ENCODE data around the gene SH3YL1. TPM values are rescaled to one million over a fixed set of nuclear protein-coding genes. Genes with fewer than 3 reads are reported as not detected.

The SH3YL1 gene
- polyA plus RNA-seq (ENCODE audit: insufficient read length in 3 of 3) = 100 to 1,000 TPM in 2 of 3 donors, 10 to 100 TPM in 1; 96.0 to 126 (median 123) TPM
- long read RNA-seq, donor 1, transcript SH3YL1-205 (9 exons, 1,695 nt) = major isoform, 11 of 23 reads
- long read RNA-seq, donor 1, partial matches to known transcripts = 0 of 23 reads
- long read RNA-seq, donor 1, other reads (novel, unspliced or antisense) = 0 of 23 reads
- long read RNA-seq, donor 2, transcript SH3YL1-201 (10 exons, 1,763 nt) = minor isoform, 6 of 270 reads
- long read RNA-seq, donor 2, transcript SH3YL1-205 (9 exons, 1,695 nt) = major isoform, 11 of 270 reads
- long read RNA-seq, donor 2, partial matches to known transcripts = 43 of 270 reads
- long read RNA-seq, donor 2, other reads (novel, unspliced or antisense) = 205 of 270 reads
- long read RNA-seq, donor 3, partial matches to known transcripts = 0 of 7 reads
- long read RNA-seq, donor 3, other reads (novel, unspliced or antisense) = 0 of 7 reads
- long read RNA-seq, donor 4, partial matches to known transcripts = 15 of 20 reads
- long read RNA-seq, donor 4, other reads (novel, unspliced or antisense) = 0 of 20 reads
- long read RNA-seq, donor 5, partial matches to known transcripts = 0 of 8 reads
- long read RNA-seq, donor 5, other reads (novel, unspliced or antisense) = 0 of 8 reads
- long read RNA-seq, donor 6, transcript SH3YL1-227 (1 exons, 502 nt) = major isoform, 7 of 214 reads
- long read RNA-seq, donor 6, partial matches to known transcripts = 84 of 214 reads
- long read RNA-seq, donor 6, other reads (novel, unspliced or antisense) = 115 of 214 reads
- long read RNA-seq, donor 7, partial matches to known transcripts = 38 of 217 reads
- long read RNA-seq, donor 7, other reads (novel, unspliced or antisense) = 175 of 217 reads
- long read RNA-seq, donor 8, partial matches to known transcripts = 0 of 3 reads
- long read RNA-seq, donor 8, other reads (novel, unspliced or antisense) = 0 of 3 reads
- long read RNA-seq, donor 9, partial matches to known transcripts = 230 of 329 reads
- long read RNA-seq, donor 9, other reads (novel, unspliced or antisense) = 88 of 329 reads
- long read RNA-seq, donor 10, transcript SH3YL1-227 (1 exons, 502 nt) = major isoform, 5 of 188 reads
- long read RNA-seq, donor 10, partial matches to known transcripts = 50 of 188 reads
- long read RNA-seq, donor 10, other reads (novel, unspliced or antisense) = 129 of 188 reads
- long read RNA-seq, donor 11, transcript SH3YL1-205 (9 exons, 1,695 nt) = major isoform, 5 of 156 reads
- long read RNA-seq, donor 11, partial matches to known transcripts = 44 of 156 reads
- long read RNA-seq, donor 11, other reads (novel, unspliced or antisense) = 100 of 156 reads
- long read RNA-seq, donor 12, transcript SH3YL1-227 (1 exons, 502 nt) = major isoform, 7 of 269 reads
- long read RNA-seq, donor 12, partial matches to known transcripts = 33 of 269 reads
- long read RNA-seq, donor 12, other reads (novel, unspliced or antisense) = 225 of 269 reads
- long read RNA-seq, donor 13, partial matches to known transcripts = 0 of 11 reads
- long read RNA-seq, donor 13, other reads (novel, unspliced or antisense) = 0 of 11 reads
- long read RNA-seq, donor 14 = 0 reads
- long read RNA-seq, donor 15, transcript SH3YL1-205 (9 exons, 1,695 nt) = minor isoform, 7 of 383 reads
- long read RNA-seq, donor 15, transcript SH3YL1-201 (10 exons, 1,763 nt) = major isoform, 8 of 383 reads
- long read RNA-seq, donor 15, partial matches to known transcripts = 233 of 383 reads
- long read RNA-seq, donor 15, other reads (novel, unspliced or antisense) = 131 of 383 reads
- long read RNA-seq, donor 16, partial matches to known transcripts = 35 of 244 reads
- long read RNA-seq, donor 16, other reads (novel, unspliced or antisense) = 196 of 244 reads

DNA sequence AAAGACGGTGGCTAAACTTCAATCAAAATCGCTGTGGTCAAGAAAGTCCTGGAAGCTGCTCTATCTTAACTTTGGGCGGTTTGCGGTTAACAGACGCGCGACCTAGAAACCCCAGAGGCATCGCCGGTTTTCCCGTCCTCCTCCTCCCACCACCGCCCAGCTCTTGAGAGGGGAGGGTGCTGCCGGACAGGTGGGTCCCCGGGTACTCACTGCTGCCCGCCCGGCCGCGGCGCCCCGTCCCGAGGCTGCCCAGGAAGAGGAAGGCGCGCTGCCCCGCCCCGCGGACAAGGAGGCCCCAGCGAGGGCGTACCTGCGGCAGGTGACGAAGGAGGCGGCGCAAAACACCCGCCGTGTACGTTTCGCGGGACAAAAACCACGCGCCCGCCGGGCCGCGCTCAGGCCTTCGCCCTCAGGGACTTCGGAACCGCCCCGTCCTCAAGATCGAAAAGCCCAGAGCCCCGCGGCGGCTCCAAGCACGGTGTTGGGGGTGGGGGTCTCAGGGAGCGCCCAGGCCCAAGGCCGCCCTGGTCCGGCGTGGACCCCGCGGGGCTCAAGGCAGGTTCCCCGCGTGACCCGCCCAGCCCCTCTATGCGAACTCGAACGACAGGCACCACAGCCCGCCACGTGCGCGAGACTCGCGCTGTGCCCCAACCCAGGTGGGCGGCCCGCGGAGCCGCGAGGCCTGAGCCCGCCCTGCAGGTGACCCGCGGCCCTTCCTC lies at the start of gene SH3YL1:
SH3YL1 (minus strand) TSS at position 259 of the 719 bp plus-strand sequence; CDS start at position 211, 48 bp downstream.
- DNase-seq = no peak

DNA sequence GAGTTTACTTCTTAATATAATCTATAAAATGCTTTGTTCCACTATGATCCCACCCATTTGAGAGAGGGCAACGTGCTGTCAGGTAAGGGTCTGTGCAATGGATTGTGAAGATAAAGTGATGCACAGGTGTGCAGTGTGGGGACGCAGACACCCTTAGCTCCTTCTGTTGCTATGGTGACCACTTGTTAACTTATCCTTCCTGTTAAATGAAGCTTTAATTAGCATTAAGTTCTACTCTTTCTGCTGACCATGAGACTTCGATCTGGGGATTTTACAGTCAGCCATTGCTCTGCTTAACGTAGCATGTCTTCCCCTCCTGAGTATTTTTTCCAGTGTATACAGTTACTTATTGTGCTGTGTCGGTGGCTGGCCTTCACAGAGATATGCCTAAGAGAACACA lies 47.2 kb upstream of the SH3YL1 start:
- DNase-seq = no peak

- no peak for DNase-seq
Measured at GRCh38 chr2:309954-310510, 46.2 kb upstream of the SH3YL1 start.

GRCh38 chr2:309148-309953 lies 45.5 kb upstream of the SH3YL1 start:
- DNase-seq = no peak

DNA sequence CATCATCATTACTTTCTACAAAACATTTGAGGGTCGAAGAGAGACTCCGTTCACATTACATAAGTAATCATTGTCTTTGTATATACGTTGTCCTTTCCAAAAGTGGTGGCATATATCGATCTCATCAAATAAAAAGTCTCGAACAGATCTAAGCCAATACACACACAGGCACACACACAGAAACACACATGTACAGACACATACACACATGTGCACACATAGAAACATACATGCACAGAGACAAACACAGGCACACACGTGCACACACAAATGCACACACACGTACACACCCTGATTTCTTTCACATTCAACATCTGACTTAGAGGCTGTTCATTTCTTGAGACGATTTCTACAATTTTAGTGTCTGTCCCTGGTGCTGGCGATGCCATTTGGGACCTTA lies 41.5 kb upstream of the SH3YL1 start:
- DNase-seq = no peak

- no peak for DNase-seq
Measured at GRCh38 chr2:296354-296753, 32.5 kb upstream of the SH3YL1 start.

- no peak for DNase-seq
Measured at GRCh38 chr2:295090-295489, 31.3 kb upstream of the SH3YL1 start.

- DNase-seq = peak; percentile 78
Measured at GRCh38 chr2:290090-290722, 26.4 kb upstream of the SH3YL1 start.

- no peak for DNase-seq
Measured at GRCh38 chr2:289362-290089, 25.7 kb upstream of the SH3YL1 start.

- no peak for DNase-seq
Measured at GRCh38 chr2:288758-289361, 25.0 kb upstream of the SH3YL1 start.

- DNase-seq = no peak
Measured at GRCh38 chr2:287911-288757, 24.3 kb upstream of the SH3YL1 start, which contains the start of gene ALKAL2. Gene ALKAL2 (minus strand): TSS chr2:288091. CDS start chr2:287835, 256 bp downstream.

- no peak for DNase-seq
Measured at GRCh38 chr2:287471-287885, 23.6 kb upstream of the SH3YL1 start.

DNA sequence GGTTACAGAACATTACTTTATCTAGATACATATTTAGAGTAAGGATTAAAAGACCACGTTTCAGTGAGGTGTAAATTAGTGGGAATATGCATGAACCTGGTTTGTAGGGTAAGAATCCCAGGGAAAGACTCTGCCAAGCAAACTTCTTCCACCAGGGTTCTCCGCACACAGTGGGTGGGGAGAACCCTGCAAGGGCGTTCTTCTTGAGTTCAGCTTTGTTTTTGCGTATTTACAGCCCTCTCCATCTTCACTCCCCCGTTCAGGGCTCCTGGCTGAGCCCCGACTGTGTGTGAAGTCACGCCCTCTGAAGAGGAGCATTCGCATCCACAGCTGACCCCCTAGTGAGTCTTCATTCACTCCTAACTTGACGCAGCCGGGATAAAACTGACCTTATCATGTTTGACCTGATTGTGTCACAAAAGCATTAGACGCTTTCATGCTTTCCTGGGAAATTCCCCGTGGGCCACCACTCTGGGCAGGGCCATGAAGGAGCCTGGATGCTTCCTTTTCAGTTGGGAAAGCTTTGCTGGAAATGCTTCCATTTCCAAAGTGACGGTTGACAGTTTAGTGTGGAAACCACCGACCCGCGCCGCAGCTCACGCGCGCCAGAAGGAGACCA lies 23.1 kb upstream of the SH3YL1 start:
- DNase-seq = no peak

- DNase-seq = no peak
Measured at GRCh38 chr2:286035-286434, 22.2 kb upstream of the SH3YL1 start.

DNA sequence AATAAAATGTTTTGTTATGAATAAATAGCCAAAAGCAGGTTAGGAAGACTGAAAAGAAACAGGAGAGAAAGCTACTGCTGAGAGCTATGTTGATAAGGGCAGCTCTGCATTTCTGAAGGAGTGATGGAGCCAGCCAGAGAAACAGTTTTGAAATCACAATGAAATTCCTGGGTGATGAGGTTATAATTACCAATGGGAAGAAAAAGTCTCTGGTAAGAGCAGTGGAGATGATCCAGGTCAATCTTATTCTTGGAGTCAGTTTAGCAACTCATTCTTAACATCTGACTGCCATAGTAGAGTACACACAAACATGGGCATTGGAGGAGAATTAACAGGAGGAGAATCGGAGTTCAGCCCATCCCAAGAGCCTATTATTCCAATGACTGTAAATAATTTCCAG lies 21.7 kb upstream of the SH3YL1 start:
- DNase-seq = no peak
